ENCODE data around the gene CCDC127.
"Not testable (repeated sequence)": the region's sequence is repeated elsewhere in the genome, so short reads cannot be mapped to it uniquely, and the experiment has no call there.

Gene CCDC127

DNA sequence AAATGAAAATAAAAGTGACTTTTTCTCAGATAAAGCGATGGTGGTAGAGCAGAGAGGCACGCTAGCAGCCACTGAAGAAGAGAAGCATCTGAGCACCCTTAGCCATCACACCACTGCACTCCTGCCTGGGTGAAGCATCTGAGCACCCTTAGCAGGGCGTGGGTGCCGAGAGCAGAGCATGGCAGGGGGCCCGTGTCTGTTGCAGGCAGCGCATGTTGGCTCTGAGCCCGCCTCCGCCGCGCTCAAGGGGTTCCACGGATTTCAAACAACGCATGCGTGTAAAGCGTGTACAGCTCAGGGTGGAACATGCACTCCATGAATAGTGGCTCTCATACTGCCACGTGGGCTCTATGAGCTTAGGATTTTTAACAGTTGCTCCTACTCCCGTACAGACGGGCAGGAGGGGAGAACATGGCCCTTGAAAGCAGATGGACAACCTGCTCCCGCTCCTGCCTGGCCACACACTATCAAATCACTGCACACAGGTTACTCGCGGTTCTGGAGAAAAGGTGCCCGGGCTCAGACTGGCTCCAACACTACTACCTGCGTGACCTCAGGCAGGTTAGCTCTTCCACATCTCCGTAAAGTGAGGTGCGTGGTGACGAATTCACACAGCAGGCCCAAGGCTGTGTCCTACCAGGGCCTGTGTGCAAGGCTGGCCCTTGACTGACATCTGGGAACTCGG is 14.6 kb downstream of the CCDC127 start:
- DNase-seq (ENCODE audit: low read depth in 2 of 2) = no peak

DNA sequence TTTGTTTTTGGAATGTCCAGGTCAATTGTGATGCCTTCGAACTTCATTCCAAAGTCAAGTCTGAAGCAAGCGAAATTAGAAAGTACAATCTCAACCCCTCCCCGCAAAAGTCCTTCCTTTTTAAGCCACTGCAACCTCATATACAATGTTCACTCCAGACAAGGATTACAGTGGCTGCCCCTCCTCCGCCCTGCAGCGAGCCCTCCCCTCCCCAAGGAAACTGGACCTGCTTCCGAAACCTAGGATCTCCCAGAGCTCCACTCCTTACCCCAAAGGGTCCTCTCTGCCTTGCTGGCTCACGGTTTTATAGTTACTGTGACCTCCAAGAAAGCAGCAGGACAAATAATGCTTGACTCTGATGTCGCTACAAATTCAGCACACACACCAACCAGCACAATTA is 16.3 kb downstream of the CCDC127 start:
- no peak for DNase-seq (ENCODE audit: low read depth in 2 of 2)

DNA sequence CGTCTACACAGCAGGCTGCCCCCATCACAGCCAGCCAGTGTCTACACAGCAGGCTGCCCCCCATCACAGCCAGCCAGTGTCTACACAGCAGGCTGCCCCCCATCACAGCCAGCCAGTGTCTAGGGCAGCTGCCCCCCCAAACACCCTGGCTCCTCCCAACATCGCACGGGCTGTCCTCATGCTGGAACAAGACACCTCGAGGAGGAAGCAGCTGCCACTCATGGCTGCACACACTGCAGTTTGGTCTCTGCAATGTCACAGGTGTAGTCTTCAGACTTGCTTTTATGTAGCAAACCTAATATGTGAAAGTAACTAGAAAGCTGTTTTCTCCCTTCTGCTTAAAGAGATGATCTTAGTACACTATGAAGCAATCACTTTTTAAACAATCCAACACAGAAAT is 17.0 kb downstream of the CCDC127 start:
- no peak for DNase-seq (ENCODE audit: low read depth in 2 of 2)

DNA sequence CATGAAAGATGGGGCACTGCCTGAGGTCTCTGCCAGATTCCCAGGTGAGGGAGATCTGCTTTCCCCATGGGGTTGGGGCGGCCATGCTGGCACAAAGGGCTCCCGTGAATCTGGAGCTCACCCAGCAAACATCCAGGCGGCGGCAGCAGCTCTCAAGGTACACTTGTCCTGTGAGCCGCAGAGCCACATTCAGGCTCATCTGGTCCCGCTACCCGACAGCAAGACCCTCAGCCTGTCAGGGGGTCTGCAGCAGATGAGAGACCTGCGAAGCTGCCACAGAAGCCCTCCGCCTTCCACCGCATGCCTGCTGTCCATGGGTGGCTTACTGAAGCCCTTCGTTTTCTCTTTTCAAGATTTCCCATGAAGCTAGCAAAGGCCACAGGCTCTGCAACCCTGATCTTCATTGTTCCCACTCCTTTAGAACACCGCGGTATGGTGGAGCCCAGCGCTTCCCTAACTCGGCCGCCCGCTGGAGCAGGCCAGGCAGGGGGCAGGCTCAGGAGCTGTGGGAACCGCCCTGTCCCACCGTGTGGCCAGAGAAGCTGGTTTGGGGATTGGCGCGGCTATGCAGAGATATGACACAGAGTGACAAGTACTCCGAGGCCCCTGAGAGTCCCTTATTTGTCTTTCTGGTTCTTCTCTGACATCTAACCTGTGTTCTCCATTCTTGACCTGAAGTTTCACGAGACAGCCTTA is 17.9 kb downstream of the CCDC127 start:
- DNase-seq (ENCODE audit: low read depth in 2 of 2) = no peak

DNA sequence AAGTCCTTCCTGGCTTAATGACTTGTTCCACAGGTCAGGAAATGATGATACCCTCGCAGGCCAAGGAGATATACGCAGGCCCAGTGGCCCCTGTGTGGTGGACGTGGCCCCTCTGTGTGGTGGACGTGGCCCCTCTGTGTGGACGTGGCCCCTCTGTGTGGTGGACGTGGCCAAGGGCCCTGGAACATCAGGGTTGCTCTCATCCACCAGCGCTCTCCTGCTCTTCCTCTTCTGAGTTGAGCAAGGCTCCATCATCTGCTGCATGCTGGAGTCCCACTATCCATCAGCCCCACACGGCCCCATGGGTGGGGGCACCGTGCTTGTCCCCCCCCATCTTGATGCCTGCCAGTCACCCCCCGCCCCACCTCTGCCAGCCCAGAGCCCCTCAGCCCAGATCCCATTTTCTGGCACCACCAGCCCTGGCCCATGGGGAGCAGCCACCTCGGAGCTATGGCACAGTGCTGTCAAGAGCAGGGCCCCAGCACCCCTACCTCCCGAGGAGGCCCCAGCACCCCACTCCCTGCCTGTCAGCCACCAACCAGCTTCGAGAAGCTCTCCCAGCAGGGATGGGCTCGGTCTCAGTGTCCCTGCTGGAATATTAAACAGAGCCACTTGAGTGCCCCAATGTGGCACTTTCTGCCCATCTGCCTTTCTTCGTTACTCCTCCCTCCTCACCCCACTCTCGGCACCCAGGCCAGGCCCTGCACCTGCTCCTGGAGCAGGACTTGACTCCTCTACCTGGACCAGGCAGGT is 18.6 kb downstream of the CCDC127 start:
- DNase-seq (ENCODE audit: low read depth in 2 of 2) = no peak

DNA sequence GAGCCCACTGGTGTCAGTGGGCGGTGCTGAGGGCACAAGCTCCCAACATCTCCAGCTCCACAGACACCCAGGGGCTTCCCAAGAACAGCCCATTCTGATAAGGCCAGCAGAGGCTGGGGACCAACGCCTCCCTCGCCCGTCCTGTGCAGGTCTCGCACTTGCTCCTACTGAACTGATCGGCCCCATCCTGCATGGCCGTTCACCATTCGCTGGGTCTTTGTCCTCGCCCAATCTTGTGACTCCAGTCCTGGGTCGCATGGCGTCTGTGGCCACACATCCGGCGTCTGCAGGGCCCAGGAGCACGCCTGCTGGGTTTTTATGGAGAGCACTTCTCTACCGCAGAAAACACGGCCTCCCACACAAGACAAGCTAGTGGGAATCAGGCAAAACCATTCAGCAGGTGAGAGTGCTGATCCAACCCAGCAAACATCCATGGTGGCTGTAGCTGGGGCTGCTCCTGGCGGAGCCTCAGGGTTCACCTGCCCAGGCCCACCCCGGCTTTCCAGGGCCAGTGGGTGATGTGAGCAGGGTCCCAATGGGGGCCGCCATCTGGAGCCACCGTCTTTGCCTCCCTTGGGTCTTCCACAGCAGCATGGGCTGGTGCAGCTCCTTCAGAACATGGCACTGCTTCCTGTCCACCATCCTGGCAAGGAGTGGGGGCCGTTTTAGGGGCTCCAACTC is 19.3 kb downstream of the CCDC127 start:
- no peak for DNase-seq (ENCODE audit: low read depth in 2 of 2)

DNA sequence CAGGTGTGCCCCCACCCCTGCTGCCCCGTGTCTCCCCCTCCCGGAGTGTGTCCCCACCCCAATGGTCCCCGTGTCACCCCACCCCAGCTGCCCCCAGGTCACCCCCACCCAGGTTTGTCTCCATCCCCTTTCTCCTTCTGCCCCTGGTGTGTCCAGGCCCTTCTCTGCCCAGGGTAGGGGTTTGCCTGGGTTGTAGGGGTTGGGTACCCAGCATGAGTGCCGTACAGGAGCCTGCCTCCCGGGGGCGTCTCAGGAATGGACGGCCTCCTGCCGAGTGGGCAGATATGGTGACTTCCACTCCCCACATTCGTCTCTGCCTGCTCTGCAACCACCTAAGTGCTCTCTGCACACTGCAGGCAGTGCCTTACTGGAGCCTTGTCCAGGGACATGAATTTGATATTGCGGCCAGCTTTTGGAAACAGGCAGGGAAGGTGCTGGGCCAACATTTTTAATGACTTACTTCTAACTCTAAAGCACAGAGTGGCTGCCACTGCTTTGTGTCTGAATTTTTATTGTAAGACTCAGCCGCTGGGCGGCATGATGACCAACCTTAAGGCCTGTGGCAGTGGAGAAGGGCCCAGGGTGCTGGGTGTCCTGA is 20.0 kb downstream of the CCDC127 start:
- no peak for DNase-seq (ENCODE audit: low read depth in 2 of 2)

DNA sequence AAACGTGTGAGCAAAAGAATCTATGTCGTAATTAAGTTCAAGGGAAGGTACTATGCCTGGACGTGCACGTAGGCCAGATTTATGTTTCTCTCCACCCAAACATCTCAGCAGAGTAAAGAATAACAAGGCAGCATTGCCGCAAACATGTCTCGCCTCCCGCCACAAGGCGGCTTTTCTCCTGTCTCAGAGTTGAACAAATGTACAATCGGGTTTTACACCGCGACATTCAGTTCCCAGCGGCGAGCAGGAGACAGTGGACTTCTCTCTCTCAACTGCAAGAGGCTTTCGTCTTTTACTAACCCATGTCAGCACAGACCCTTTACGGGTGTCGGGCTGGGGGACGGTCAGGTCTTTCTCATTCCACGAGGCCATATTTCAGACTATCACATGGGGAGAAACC is 20.9 kb downstream of the CCDC127 start:
- DNase-seq (ENCODE audit: low read depth in 2 of 2) = not testable (repeated sequence)

DNA sequence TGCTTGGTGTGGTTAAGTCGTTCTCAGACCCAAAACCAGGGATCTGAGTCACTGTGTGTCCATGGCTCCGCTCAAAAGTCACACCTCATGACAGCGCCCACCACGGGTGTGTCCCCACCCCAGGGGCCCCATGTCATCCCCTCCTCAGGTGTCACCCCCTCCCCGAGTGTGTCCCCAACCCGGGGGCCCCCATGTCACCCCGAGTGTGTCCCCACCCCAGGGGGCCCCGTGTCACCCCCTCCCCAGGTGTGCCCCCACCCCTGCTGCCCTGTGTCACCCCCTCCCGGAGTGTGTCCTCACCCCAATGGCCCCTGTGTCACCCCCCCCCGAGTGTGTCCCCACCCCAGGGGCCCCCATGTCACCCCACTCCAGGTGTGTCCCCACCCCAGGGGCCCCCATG is 21.6 kb downstream of the CCDC127 start:
- no peak for DNase-seq (ENCODE audit: low read depth in 2 of 2)

DNA sequence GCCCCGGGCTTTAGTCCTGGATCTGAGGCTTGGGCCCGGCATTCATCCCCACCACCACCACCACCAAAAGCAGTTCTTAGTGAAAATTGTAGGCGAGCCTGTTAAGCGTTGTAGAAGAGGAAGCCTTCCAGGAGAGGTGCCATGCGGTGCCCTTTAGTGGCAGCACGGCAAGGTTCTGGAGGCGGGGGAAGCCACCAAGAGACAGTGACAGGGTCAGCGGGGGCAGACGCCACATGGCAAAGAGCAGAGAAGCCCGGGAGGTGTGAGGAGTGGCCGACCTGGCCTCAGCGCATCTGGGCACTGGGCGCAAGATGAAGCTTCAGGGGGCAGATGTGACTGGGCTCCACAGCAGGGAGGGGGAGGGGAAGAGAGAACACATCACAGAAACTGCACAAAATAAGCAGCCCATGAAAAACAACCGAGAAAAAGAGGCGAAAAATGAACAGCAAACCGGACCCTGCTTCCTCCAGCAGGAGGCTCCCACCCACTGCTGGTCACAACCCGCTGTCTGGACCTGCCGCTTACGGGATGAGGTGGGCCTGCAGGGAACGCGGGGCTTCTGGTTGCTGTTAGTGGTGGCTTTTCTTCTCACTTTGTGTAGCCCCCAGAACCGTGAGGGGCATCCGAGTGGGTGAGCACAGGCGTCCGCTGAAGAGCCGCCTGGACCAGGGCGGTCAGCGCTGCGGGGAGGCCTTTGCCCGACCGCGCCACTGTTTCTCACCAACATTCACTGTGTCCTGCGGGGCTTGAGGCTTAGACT is 22.4 kb downstream of the CCDC127 start:
- no peak for DNase-seq (ENCODE audit: low read depth in 2 of 2)

DNA sequence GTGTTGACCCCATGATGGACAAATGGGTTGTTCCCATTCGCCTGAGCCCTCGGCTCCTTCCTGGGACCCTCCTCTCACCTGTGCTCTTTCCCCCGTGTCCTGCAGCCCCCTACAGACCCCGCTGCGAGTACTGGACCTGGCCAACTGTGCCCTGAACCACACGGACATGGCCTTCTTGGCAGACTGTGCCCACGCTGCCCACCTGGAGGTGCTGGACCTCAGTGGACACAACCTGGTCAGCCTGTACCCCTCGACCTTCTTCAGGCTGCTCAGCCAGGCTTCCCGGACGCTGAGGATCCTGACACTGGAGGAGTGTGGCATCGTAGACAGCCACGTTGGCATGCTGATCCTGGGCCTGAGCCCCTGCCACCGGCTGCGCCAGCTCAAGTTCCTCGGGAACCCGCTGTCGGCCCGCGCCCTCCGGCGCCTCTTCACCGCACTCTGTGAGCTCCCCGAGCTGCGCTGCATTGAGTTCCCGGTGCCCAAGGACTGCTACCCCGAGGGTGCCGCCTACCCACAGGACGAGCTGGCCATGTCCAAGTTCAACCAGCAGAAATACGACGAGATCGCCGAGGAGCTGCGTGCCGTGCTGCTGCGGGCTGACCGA is 23.2 kb downstream of the CCDC127 start:
- DNase-seq (ENCODE audit: low read depth in 2 of 2) = no peak

DNA sequence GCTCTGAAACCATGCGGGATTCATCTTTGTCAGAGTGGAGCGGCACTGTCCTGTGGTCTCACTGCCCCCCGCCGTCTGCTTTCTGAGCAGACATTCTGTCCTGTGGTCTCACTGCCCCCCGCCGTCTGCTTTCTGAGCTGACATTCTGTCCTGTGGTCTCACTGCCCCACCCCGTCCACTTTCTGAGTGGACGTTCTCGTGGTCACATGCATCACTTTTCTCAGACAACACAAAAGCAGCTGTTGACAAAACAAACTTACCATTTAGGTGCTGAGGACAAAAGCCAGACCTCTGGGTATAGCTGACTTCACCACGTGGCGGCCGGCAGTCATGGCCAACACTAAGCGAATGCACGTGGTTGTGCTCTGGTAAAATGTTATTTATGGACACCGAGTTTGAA is 23.9 kb downstream of the CCDC127 start:
- no peak for DNase-seq (ENCODE audit: low read depth in 2 of 2)

DNA sequence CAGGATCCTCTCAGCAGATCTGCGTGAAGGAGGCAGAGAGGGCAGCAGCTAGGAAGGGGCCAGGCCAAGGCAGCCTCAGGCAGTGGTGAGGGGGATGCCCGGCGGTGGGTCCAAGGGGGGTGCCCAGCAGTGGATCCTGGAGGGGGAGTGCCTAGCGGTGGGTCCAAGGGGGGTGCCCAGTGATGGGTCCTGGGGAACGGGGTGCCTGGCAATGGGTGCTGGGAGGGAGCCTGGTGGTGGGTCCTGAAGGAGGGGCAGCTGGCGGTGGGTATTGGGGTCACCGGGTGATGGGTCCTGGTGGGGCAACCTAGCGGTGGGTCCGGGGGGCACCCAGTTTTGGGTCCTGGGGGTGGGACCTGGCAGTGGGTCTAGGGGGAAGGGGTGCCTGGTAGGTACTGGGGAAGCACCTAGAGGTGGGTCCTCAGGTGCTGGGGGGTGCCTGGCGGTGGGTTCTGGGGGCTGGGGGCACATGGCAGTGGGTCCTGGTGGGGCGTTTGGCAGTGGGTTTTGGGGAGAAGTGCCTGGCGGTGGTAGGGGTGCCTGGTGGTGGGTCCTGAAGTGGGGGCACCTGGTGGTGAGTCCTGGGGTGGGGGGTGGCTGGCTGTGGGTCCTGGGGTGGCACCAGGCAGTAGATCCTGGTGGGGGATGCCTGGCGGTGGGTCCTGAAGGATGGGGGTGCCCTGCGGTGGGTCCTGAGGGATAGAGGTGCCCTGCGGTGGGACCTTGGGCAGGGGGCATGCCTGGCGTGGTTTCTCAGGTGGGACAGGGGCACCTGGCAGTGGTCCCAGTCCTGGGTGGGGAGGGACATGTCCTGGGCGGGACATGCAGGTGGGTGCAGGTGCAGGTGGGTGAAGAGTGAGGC is 24.8 kb downstream of the CCDC127 start:
- DNase-seq (ENCODE audit: low read depth in 2 of 2) = no peak

DNA sequence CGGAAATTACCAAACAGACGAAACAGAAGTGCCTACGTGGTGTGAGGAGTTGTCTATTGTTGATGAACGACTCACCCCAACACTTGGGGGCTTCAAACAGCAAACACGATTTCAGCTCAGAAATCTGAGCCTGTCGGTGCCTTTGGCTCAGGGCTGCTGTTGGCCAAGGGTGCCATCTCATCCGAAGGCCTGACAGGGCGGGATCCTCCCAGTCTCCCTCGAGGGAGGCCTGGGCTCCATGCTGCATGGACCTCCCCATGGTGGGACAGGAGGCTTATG is 25.3 kb downstream of the CCDC127 start:
- no peak for DNase-seq (ENCODE audit: low read depth in 2 of 2)

DNA sequence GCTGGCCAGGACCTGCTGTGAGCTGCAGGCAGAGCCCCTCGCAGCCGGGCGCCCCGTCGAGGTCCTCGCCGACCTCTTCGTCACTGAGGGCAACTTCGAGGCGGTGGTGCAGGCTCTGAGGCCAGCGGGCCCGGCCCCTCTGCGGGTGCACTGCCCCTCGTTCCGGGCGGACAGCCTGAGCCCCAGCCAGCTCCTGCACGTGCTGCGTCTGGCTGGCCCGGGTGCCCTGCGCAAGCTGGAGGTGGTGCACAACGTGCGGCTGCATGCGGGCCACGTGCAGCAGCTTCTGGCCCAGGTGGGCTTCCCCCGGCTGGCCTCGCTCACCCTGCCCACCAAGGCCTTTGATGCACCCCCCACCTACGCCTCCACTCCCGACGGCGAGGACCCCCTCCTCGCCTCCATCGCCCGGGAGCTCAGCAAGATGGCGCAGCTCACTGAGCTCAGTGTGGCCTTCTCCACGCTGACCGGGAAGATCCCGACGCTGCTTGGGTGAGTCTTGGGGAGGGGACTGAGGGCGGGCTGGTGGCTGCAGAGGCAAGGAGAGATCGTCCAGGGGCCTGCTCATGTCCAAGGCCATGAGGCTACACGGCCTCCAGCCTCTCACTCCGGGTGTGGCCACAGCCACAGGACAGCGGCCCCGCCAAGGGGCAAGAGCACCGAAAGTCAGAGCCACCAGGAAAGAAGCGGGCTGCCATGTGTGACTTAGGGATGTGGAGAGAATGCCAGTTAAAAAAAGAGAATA is 25.8 kb downstream of the CCDC127 start:
- no peak for DNase-seq (ENCODE audit: low read depth in 2 of 2)

DNA sequence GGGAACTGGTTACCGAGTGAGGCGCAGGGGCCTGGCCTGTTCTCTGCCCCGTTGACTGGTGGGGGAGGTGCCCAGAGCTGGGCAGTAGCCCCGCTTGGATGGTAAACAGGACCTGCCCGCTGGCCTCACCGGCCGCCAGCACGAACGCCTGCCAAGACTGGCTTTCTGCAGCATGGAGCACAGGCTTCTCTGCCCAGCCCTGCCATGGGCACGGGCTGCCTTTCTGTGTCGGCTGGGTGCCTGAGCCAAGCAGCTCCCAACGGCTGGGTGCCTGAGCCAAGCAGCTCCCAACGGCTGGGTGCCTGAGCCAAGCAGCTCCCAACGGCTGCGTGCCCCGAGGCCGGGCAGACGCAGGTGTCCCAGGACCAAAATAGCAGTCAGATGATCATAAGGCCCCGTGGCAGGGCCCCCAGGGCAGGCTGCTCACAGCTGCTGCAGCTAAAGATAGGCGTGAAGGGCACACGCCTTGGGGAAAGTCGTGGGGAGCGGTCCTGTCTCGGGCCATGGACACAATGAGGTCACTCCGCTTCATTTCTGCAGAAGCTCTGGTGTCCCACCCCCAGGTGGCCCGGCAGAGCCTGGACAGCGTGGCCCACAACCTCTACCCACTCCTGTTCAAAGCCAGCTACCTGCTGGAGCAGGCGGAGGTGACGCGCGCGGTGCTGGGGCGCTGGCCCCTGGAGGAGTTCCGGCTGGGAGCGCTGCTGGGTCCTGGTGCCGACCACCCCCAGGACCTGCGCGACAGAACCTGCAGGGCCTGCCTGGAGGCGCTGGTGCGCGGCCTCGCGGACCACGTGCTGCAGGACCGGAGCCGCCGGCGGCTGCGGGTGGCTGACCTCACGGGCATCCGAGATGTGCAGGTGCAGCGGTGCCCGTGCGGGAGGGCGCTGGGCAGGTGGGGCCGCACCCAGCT is 26.7 kb downstream of the CCDC127 start, which contains the start of gene LRRC14B:
TSS of gene LRRC14B (plus strand) at position 460 of the 913 bp plus-strand sequence. CDS start at position 504, 44 bp downstream.
- no peak for DNase-seq (ENCODE audit: low read depth in 2 of 2)

DNA sequence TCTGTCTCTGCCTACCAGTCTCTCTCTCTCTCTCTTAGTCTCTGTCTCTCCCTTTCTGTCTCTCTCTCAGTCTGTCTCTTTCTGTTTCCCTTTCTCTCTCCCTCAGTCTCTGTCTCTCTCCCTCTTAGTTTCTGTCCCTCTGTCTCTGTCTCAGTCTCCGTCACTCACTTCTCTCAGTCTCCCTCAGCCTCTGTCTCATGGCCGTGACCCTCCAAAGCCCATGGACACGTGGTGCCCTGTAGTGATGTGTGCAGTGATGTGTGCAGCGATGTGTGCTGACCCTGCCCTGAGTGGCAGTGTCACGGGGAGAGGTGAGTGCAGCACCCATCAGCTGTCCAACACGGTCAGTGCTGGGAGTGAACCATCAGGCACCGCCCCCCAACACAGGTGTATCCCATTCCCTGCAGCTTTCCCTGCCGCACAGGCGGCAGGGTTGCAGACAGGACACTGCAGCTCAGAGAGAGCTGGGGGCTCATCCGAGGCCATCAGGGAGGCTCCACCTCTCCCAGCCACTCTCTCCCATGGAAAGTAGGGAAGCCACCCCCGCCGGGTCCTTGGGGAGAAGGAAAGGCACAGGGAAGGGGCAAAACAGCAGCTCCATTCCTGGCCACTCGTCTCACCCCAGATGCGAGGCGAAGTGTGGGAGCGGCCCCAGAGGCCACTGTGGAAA is 27.5 kb downstream of the CCDC127 start:
- DNase-seq (ENCODE audit: low read depth in 2 of 2) = no peak

DNA sequence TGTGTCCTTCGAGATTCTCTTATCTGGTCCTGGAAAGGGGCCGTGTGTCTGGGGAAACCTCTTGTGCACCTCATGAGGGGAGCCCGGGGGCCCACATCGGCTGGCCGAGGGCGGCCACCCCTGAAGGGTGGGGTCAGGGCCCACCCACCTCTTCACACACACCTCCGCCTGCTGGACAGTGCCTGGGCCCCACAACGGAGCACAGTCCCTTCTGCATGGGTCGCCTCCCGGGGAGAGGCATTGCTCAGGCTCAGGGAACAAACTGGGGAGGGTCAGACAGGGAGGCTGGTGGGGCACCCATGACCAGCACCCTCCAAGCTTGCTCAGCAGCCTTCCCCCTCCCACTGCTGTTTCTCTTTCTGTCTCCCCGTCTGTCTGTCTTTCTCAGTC is 28.0 kb downstream of the CCDC127 start:
- no peak for DNase-seq (ENCODE audit: low read depth in 2 of 2)

All from stimulated activated CD8-positive, alpha-beta memory T cell treated with anti-CD3 and anti-CD28 coated beads, Interleukin-15, amount 100 ng/mL, for 48 hours (primary cell).